ENCODE data around the gene PXMP2. TPM values are rescaled to one million over a fixed set of nuclear protein-coding genes. Genes with fewer than 3 reads are reported as not detected.
A peak's percentile ranks its signal among the peaks of the same experiment; 100 is the strongest.

Gene PXMP2
- 10 to 100 TPM; 27.2 to 32.7 TPM for total RNA-seq
- long read RNA-seq, transcript PXMP2-201 (5 exons, 957 nt) = major isoform, 5 of 5 reads
- long read RNA-seq, partial matches to known transcripts = 0 of 5 reads
- long read RNA-seq, other reads (novel, unspliced or antisense) = 0 of 5 reads

DNA sequence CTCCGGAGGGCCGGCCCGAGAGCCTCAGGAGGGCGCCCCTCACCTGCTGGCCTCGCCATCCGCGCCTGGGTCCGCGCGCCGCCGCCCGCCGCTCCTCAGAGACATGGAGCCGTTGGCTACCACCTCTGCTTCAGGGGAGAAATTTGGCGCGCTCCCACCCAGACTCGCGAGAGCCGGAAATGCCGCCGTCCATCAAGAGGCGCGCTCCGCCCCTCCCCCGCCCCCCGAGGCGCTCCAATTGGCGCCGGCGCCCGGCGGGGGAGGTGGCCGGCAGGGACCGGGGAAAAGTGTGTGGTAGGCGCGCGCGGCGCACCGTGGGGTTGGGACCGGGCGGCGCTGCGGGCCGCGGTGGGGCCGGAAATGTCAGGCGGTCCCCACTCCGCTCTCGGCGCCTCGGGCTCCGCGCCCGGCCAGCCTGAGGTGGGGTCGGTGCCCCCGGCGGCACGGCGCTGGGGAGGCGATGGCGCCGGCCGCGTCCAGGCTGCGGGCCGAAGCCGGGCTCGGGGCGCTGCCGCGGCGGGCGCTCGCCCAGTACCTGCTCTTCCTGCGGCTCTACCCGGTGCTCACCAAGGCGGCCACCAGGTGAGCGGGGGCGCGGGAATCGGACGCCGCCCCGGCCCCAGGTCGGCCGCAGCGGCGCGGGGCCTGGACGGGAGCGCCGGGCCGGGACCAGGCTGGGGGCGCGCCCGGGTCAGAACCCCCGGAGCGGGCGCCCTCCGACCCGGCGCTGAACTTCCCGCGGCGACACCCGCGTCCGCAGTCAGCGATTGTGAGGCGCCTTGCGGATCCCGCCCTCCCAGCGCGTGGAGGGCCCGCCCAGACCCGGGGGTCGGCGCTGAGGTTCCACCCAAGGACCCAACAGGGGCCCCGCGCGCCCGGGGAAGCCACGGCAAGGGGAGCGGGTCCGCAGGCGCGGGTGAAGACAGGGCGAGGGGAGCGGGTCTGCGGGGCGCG is at the start of gene PXMP2, which contains the start of gene POLE:
PXMP2 (plus strand) TSS at position 377 of the 954 bp plus-strand sequence; CDS start at position 461, 84 bp downstream.
POLE (minus strand) TSS at position 132 of the 954 bp plus-strand sequence; CDS start at position 105, 27 bp downstream.
- intact Hi-C loops (cut with DNase I) = no loop called here
- peak; percentile 98 for DNase-seq
- peak; percentile 98 to 99 for ATAC-seq

DNA sequence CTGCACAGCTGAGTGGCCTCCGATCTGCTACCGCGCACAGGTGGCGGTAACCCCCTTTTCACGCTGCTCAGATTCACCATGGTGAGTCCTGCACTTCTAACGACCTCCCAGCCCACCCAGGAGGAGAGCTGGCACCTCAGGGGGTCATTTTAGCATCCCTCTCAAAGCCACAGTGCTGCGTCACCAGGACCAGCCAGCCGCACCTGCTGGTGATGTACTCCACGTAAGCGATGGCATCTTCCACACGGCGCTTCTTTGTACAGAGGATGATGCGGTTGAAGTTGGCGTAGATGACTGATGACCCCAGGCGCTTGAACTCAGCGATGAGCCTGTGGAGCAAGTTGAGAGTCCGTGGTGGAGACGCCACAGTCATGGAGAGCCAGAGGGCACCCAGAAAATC is 49.6 kb upstream of the PXMP2 start:
- intact Hi-C loops (cut with DNase I) = no loop called here
- DNase-seq = no peak
- no peak for ATAC-seq

DNA sequence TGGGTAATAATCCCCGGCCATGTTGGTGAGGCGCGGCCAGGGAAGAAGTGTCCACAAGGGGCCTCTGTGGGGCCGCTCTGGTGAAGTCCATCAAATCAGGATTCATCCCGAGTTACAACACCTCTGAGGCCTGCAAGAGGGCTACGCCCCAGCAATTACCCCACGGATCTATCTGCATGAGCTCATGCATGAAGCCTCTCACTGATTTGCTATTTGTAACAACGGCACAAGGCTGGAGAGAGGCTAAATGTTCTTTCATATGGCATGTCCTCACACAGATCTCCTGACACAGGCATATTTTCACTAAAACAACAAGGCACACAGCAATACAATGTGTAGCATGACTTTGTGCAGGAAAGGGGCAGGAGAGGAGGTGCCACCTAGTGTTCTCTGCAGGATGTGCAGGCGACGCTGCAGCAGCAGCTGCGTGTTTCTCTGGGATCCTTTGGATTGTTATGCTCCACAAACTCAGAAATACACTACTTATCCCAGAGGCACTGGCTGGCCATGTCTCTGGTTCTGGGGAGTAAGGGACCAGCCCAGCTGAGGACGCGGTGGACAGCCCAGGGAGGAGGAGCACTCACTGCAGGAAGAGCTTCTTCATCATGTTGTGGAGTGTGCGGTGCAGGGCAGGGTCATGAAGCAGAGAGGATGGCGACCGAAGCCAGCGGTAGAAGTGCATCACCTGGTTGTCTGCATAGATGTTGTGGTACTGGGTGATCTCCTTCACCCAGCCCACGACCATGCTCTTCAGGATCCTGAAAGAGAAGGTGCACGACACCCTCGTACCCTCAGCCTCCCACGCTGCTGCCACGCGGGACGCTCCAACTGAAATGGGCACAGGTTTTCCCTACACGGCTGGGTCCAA is 48.6 kb upstream of the PXMP2 start:
- DNase-seq (no peak), ATAC-seq (peak; percentile 27 to 83)
- intact Hi-C loops (cut with DNase I) = no loop called here

GRCh38 chr12:132639956-132640520 is 47.3 kb upstream of the PXMP2 start:
- intact Hi-C loops (cut with DNase I) = no loop called here
- DNase-seq (no peak), ATAC-seq (no peak)

DNA sequence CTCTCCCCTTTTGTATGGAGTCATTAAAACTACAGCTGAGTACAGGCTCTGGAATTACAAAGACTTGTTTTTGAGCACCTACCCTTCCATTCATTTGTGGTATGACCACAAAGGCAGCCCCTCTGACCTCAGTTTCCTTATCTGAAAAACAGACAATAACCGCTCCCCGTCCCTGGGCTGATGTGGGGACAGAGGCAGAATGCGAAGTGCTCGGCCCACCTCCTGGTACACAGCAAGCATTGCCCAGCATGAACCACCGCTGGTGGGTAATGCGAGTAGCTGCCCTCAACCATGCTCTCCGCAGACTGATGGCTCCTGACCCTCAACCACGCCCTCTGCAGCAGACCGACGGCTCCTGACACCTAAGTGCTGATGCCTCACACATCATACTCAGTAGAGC is 46.5 kb upstream of the PXMP2 start:
- no peak for DNase-seq
- intact Hi-C loops (cut with DNase I) = no loop called here
- no peak for ATAC-seq

DNA sequence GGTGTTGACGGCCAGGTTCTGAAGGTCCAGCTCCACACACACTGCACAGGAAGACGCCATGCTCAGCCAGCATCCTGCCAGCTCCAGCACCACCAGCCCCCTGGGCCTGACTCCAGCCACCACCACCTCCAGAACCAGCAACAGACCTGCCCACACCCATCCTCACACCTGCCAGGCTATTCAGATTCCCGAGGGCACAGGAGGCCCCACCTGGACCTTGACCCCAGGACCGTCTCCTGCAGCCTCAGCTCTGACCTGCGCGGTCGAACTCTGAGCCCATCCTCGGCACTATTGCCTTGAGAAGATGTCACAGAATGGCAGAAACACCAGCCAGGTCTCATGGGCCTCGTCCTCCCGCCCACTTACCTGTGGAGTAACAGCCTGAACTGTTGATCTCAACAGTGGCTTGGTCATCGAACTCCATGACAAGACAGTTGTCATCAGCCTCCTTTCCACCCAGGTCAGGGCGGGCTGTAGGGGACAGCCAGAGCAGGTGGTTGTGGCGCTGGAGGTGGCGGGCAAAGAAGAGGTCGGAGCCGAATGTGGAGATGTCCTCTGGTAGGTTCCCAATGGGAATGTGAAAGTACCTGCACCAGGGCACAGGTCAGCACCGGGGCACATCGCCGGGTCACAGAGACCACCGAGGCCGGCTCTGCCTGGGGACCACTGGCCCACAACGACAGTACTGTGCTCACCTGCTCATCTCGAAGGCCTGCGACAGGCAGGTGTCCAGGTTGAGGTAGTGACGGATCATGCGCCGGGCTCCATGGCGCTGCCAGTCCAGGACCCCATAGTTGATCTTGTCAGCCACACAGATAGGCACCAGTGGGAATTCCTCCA is 45.4 kb upstream of the PXMP2 start:
- DNase-seq (no peak), ATAC-seq (no peak)
- intact Hi-C loops (cut with DNase I) = no loop called here

- ATAC-seq = no peak
- DNase-seq = no peak
- intact Hi-C loops (cut with DNase I) = no loop called here
Observed at GRCh38 chr12:132642846-132643835, 44.2 kb upstream of the PXMP2 start.

GRCh38 chr12:132646850-132647249 is 40.5 kb upstream of the PXMP2 start:
- no peak for ATAC-seq
- intact Hi-C loops (cut with DNase I) = no loop called here
- DNase-seq = no peak

DNA sequence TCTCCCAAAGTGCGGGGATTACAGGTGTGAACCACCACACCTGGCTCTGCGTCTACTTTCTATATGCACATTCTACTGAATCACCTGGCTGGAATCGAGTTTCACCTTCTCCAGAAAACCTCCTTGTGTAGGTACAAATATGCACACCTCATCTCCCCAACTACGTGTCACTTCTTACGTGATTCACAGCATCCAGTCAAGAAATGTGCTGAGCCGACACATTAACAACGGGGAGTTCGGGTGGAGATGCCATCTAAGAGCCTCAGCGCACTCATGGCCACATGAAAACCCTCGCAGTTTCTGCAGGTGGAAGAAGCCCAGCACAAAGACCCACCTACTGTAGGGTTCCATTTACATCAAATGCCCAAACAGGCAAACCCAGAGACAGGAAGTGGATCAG is 39.5 kb upstream of the PXMP2 start:
- no peak for ATAC-seq
- intact Hi-C loops (cut with DNase I) = no loop called here
- DNase-seq = no peak

DNA sequence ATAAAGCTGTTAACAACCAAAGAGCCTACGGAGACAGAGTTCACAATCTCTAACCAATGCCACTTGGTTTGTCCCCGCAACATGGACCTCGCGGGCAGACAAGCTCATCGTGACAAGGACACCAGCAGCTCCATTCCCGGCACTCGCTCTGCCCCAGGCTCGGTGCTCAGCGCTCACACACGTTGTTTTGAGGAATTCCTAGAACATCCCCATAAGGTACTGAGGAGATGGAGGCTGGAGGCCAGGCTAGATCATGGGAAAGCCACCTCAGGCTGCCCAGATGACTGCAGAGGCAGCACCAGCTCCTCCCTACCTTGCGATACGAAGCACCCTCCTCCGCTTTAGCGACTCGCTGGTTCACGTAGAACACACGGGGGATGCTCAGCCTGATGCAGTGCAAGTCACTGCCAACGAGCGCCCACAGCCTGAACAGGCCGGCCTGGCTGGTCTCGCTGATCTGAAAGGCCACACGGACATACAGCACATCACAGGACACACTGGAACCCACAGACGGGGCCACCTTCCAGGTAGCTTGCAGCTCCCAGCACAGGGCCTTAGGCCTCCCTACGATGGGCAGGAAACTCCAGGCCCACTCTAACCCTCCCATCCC is 38.7 kb upstream of the PXMP2 start:
- no peak for ATAC-seq
- intact Hi-C loops (cut with DNase I) = no loop called here
- no peak for DNase-seq

DNA sequence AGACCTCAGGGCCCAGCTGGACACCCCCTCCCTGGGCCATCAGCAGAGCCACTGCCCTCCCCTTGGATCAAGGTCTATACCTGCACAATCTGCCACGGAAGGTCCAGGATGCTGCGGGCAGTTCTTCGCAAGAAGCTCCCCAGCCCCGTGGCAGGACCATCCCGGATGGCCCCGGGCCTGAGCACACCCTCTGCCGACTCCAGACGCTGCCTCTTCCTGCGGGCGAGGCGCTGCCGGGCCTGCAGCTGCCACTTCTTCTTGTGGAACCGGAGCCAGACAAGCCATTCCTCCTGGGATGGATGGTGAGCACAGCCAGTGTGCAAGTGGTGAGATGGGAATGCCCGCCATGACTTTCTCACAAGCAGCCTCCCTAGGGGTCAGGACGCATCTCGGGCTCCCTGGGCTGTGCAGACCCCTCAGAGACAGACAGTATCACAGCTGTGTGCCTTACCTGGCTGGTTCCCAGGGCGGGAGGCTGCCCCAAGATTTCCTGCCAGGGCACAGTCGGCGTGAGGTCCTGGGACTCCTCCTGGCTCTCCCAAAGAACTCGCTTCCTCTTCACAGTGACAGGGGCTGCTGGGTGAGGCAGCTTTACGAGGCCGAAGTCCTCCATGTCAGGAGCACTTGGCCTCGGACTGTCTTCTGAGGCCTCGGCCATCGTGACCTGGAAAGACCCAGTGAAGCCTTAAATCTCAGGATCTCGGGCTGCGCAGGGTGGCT is 38.0 kb upstream of the PXMP2 start:
- intact Hi-C loops (cut with DNase I) = no loop called here
- ATAC-seq = no peak
- DNase-seq = no peak

DNA sequence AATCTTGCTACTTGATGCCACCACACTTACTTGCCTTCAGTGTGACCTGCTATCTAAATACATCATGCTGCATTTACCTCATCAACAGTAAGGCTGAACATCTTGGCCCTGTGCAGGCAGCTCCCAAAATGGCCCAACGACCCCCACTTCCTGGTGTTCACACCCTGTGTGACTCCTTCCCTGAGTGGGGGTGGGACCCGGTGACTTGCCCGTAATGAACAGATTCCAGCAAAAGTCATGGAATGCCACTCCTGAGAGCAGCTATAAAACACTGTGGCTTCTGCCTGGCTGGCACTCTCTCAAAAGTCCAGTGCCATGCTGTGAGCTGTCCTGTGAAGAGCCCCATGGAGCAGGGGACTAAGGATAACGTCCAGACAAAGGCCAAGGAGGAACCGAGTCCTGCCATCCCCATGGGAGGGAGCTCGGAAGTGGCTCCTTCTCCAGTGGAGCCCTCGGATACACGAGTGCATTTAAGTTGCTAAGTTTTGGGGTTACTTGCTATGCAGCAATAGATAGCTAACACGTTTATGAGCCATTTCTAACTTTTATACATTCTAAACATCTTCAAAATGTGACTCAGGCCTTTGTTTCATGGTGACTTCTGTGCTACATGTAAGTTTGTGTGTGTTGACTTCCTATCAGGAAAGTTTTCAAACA is 35.8 kb upstream of the PXMP2 start:
- DNase-seq = no peak
- intact Hi-C loops (cut with DNase I) = no loop called here
- no peak for ATAC-seq

GRCh38 chr12:132653567-132654290 is 33.7 kb upstream of the PXMP2 start:
- no peak for ATAC-seq
- intact Hi-C loops (cut with DNase I) = no loop called here
- DNase-seq = no peak

GRCh38 chr12:132657004-132657727 is 30.2 kb upstream of the PXMP2 start:
- intact Hi-C loops (cut with DNase I) = no loop called here
- ATAC-seq (no peak), DNase-seq (no peak)
